HG02943 (cell line): ENCODE data around the gene ANLN.
"Not testable (repeated sequence)": the region's sequence is repeated elsewhere in the genome, so short reads cannot be mapped to it uniquely, and the experiment has no call there.

Experiments
- ATAC-seq: cut with Tn5 transposase; IDR thresholded peaks from one replicate; pipeline ENCODE4 v1.9.1; 2021; ENCODE audit warnings: mild to moderate bottlenecking, low read depth, moderate library complexity; ENCODE audit not compliant: unreplicated experiment

Gene ANLN

DNA sequence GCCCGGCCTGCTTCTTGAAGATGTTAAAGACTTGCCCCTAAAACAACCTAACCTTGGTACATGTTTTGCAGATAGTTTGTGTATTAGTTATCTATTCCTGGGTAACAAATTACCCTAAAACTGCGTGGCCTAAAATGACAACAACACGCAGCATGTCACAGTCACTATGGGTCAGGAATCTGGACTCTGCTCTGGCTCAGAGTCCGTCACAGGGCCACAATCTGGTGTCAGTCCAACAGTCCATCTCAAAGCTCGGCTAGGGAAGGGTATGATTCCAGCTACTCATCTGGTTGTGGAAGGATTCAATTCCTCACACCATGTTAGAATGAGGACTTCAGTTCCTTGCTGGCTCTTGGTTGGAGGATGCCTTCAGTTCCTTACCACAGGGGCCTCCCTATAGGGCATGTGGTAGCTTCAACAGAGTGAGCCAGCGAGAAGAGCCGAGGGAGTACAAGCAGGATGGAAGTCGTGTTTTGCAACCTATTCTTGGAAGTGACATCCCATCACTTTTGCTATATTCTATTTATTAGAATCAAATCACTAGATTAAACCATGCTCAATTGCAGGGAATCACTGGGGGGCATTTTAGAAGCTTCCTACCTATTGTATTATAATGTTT is 71.3 kb downstream of the ANLN start:
- no peak for ATAC-seq

DNA sequence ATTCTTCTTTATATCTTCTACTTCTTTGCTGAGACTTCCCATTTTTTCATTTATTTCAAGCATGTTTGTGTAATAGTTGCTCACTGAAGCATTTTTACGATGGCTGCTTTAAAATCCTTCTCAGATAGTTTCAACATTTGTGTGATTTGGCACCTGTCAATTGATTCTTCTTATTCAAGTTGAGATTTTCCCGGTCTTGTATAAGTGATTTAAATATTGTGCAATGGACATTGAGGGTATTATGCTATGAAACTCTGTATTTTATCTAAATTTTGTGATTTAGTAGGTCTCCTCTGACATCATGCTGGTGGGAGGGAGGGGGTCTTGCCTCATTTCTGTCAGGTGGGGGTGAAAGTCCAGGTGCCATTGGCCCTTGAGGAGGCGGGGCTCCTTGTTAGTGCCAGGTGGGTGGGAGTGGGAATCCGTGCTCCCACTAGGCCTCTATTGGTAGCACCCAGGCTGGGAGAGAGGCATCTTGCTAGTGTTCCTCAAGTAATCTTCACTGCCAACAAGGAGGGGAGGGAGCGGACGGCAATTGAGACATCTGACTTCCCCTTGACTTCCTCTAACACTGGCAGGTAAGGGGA is 73.0 kb downstream of the ANLN start:
- ATAC-seq, result no peak

- ATAC-seq, result no peak
These were observed 74.6 kb downstream of the ANLN start for GRCh38 chr7:36464271-36464670.

GRCh38 chr7:36466001-36466400 is 76.3 kb downstream of the ANLN start:
- not testable (repeated sequence) for ATAC-seq

DNA sequence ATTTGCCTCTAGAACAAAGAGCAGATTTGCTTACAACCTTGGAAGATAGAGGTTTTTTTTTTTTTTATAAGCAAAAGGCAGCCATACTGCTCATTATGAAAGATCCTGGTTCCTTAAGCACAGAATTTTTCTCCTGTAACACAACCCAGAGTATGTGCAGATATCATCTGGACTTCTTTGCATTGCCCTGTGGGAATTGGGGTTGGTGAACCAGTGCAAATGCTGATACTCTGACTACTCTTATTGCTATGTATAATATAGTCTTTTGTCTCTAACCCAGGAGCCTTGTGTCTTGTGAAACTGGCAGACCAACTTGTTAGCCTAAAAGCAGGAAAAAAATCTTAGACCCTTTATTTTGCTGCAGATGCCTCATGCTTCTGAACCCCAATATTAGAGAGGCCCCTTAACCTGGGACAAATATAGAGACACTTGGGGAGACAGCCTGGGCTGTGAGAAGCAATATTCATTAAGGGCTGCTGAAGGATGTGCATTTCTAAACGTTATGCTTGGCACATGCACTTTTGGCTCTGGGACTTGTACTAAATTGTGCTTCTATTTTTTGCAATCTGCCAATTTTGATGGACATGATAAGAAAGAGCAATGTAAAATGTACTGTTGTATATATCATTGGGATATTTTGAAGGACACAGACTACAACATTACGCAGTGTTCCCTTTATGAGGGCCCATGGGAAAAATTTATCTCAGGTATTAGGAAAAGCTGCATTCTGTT is 78.9 kb downstream of the ANLN start:
- ATAC-seq, result no peak

- ATAC-seq, result no peak
These were observed 79.6 kb downstream of the ANLN start for GRCh38 chr7:36469236-36469635.

- no peak for ATAC-seq
These were observed 82.6 kb downstream of the ANLN start for GRCh38 chr7:36472141-36472729.

DNA sequence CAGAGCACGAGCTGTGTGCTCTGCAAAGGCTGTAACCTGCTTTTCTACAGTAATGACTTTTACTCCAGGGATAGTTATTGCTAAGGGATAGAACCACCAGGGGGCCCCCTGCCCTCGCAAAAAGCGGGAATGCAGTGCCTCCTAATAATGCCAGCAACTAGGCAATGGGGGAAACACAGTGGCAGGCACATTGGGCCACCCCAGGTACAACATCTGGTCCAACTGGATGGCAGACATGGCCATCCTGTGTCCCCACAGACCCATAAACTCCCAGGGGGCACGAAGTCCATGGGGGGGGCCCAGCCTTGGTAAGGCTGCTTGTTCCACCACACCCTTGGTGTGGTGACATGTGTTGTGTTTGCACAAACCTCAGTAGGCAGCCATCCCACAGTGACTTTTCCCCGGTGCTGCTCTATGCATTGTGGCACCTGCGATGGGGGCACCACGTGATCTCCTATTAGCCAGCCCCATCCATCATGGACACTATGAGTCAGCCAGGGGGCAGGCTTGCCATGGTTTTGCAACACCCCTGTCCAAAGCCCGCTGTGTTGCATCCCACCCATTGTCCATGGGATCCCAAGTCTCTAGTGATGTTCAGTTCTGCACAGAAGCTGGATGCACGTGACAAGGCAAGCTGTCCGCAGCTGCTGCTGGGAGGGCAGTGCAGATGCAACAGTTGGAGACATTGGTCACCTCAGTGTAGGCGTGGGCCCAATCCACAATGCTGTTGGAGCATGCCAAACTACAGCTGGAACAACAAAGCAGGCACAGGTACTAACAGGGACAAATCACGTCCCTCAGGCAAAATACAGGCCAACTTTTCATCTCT is 84.0 kb downstream of the ANLN start:
- no peak for ATAC-seq

DNA sequence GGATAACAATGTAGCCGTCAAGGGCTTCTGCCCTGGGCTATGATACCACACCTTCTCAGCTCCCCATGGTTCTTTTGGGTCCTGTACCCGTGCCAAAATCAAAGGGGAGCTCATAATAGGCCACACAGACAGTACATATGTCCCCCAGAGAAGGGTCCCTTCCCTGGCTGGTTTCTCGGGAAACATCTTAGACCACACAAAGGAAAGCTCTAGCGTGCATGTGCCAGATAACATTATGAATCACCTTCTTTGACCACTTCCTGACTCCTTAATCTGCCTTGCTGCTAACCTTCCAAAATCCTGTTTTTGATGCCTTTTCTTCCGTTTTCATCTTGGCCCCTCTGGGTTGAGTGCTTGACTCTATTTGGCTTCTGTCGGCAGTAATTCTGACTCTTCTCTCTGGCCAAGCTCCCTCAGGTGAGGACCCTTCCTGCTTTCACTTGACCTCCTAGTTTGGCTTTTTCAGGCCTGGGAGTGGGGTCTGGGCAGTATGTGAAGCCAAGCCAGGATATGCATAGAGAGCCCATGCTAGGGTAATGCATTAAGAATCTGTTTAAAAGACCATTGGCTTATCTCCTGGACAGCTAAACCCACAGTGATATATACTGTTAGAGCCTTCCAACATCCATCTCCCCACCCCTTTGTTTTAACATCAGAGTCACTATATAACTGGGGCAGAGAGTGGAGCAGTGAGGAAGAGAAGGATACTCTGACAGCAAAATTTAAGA is 84.8 kb downstream of the ANLN start:
- ATAC-seq, result no peak

DNA sequence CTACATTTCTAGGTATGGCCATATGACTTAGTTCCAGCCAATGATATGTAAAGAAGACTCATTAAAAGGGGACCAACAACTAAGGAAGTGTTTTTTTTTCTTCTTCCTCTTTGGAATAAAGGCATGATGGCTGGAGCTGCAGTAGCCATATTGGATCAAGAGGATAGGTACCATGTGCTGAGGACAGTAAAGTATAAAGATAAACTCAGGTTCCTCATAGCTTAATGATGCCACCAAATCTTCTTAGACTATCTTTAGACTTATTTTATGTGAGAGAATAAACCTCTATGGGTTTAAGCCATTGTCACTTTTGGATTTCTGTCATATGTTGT is 85.3 kb downstream of the ANLN start:
- ATAC-seq, result no peak

DNA sequence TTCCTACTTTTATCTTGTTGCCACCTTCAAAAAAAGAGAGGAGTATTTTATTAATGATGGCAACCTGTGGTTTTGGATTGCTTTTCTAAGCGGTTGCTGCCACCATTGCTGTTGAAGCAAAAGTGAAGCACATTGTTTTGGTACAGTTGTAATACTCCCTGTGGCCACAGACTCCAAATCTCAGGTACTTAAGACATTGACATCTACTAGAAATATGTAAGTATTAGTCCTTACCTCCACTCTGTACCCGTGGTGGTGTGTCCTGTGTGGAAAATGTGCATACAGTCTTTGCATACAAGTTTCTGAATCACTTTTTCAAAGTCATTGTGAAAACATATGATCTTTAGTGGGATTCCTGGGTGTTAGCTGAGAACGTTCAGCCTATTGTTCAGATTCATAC is 85.7 kb downstream of the ANLN start:
- no peak for ATAC-seq

- no peak for ATAC-seq
These were observed 89.1 kb downstream of the ANLN start for GRCh38 chr7:36478745-36479144.

DNA sequence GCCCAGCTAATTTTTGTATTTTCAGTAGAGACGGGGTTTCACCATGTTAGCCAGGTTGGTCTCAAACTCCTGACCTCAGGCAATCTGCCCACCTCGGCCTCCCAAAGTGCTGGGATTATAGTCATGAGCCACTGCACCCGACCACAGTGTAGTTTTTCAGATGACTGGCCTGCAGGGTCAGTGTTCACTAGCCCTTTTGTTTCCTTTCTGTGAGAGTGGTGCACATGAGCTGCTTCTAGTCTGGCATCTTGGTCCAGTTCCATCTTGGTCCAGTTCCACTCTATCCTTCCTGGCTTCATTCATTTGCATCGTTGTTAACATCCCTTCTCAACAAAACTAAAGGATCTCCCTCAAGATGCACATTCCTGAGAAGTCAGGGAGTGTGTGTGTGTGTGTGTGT is 94.2 kb downstream of the ANLN start:
- not testable (repeated sequence) for ATAC-seq

DNA sequence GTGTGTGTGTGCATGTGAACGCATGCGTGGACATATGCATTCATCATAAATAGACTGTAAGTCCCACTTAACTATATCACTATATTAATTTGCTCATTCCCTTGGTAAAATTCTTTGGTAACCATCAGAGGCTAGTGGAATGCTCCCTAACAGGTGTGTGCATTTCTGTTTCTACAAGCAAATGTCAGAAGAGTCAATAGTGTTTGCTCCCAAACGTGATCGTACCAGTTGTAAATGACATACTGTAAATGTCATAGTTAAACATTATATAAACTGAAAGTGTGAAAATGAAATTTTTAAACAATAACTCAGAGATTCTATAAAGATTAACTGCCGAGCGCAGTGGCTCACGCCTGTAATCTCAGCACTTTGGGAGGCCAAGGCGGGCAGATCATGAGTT is 94.6 kb downstream of the ANLN start:
- ATAC-seq, result no peak

DNA sequence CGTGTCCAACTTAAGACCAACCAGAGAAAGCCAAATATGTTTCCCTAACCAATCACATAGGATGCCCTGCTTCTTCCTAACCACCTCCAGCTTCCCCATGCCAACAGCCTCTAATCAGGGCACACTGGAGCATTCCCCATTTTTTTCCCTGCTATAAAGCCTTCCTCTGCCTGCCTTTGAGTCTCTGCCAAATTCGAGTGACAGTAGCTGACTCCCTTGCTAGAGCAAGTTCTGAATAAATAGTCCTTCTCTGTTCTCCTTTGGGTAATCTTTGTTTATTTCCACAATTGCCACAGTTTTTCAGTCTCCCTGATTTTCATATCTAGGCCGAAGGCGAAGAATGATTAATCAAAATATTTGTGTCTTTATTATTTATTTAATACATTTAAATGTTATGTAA is 96.7 kb downstream of the ANLN start:
- no peak for ATAC-seq

DNA sequence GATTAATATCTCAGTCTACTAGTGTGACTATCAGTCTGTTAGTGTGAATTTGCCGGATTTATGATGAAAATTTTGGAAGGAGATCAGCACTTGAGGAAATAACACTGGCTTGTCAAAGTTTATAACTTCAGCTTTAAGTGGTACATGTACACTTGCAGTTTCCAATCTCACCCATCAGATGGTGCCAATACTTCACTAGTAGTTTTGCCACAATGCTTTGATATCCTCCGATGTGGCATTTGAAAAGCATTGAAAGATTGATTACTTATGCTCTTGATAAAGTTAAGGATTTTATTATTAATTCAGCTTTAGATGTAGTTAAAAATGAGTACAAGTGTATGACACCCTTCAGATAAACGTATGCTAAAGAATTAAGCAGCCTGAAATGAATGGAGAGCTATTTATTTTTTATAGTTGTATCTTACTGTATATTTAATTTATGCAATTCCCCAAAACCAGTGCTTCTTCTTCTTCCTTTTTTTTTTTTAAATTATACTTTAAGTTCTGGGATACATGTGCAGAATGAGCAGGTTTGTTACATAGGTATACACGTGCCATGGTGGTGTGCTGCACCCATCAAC is 98.2 kb downstream of the ANLN start:
- no peak for ATAC-seq

GRCh38 chr7:36488672-36489071 is 99.0 kb downstream of the ANLN start:
- not testable (repeated sequence) for ATAC-seq

DNA sequence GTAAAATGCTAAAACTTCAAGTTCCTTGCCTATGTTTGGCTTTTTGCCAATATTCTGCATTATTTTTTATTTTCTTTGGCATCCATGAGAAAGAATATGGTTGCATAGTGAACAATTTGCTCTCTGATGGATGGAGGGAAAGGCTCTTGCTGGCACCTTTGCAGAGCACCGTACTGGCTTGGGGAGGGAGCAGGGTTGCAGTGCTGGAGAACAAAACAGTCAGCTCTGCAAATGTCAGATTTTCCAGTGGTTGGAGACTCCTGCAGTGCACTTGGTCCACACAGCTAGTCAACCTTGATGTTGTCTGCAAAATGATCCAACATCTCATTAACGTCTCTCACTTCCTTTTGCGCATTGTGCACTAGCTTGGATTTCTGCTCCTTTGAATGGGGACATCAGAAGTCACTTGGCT is 100.8 kb downstream of the ANLN start:
- ATAC-seq, result no peak

GRCh38 chr7:36491317-36491716 is 101.7 kb downstream of the ANLN start:
- ATAC-seq, result no peak

- ATAC-seq, result no peak
These were observed 106.9 kb downstream of the ANLN start for GRCh38 chr7:36496576-36496975.
